GM19023 (cell line): ENCODE results near the gene NSG2.

ENCODE experiments used
- ATAC-seq: cut with Tn5 transposase; IDR thresholded peaks from one replicate; pipeline ENCODE4 v1.9.1; 2021; ENCODE audit warnings: mild to moderate bottlenecking, moderate library complexity; ENCODE audit not compliant: unreplicated experiment

Gene NSG2

GRCh38 chr5:174058433-174059122, 13.1 kb downstream of the NSG2 start:
- ATAC-seq, result no peak

GRCh38 chr5:174059247-174059646, 13.7 kb downstream of the NSG2 start:
- no peak for ATAC-seq

- no peak for ATAC-seq
Measured at GRCh38 chr5:174063082-174063756, 17.7 kb downstream of the NSG2 start.

GRCh38 chr5:174064171-174064570, 18.7 kb downstream of the NSG2 start:
- ATAC-seq, result no peak

- no peak for ATAC-seq
Measured at GRCh38 chr5:174065528-174066197, 20.2 kb downstream of the NSG2 start.

- no peak for ATAC-seq
Measured at GRCh38 chr5:174067499-174067898, 22.0 kb downstream of the NSG2 start.

GRCh38 chr5:174071484-174071883, 26.0 kb downstream of the NSG2 start:
- ATAC-seq, result no peak

- ATAC-seq, result no peak
Measured at GRCh38 chr5:174073122-174073660, 27.7 kb downstream of the NSG2 start.

- ATAC-seq, result no peak
Measured at GRCh38 chr5:174074369-174074768, 28.9 kb downstream of the NSG2 start.

- no peak for ATAC-seq
Measured at GRCh38 chr5:174078416-174078815, 32.9 kb downstream of the NSG2 start.

- ATAC-seq, result no peak
Measured at GRCh38 chr5:174082286-174082685, 36.8 kb downstream of the NSG2 start.

- no peak for ATAC-seq
Measured at GRCh38 chr5:174083056-174083827, 37.7 kb downstream of the NSG2 start.

- ATAC-seq, result no peak
Measured at GRCh38 chr5:174084691-174085154, 39.2 kb downstream of the NSG2 start.

GRCh38 chr5:174086751-174087150, 41.2 kb downstream of the NSG2 start:
- ATAC-seq, result no peak

GRCh38 chr5:174087783-174088182, 42.3 kb downstream of the NSG2 start:
- ATAC-seq, result no peak

GRCh38 chr5:174090129-174090528, 44.6 kb downstream of the NSG2 start:
- ATAC-seq, result no peak

- ATAC-seq, result no peak
Measured at GRCh38 chr5:174093123-174093522, 47.6 kb downstream of the NSG2 start.

GRCh38 chr5:174094857-174095606, 49.5 kb downstream of the NSG2 start:
- no peak for ATAC-seq

- ATAC-seq, result no peak
Measured at GRCh38 chr5:174096619-174097018, 51.1 kb downstream of the NSG2 start.

- no peak for ATAC-seq
Measured at GRCh38 chr5:174097486-174098185, 52.1 kb downstream of the NSG2 start.
